ENCODE data around the gene MBD1.

MBD1 gene

GRCh38 chr18:50307738-50308470 is 26.6 kb upstream of the MBD1 start:
- TF ChIP-seq, protein P1, sequence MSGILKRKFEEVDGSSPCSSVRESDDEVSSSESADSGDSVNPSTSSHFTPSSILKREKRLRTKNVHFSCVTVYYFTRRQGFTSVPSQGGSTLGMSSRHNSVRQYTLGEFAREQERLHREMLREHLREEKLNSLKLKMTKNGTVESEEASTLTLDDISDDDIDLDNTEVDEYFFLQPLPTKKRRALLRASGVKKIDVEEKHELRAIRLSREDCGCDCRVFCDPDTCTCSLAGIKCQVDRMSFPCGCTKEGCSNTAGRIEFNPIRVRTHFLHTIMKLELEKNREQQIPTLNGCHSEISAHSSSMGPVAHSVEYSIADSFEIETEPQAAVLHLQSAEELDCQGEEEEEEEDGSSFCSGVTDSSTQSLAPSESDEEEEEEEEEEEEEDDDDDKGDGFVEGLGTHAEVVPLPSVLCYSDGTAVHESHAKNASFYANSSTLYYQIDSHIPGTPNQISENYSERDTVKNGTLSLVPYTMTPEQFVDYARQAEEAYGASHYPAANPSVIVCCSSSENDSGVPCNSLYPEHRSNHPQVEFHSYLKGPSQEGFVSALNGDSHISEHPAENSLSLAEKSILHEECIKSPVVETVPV (CRISPR knock-in tag; IDR thresholded peaks at IDR 0.05), result no peak
- no peak for TF ChIP-seq SNAI2 (CRISPR knock-in tag; IDR thresholded peaks at IDR 0.05)
- TF ChIP-seq CSDC2 (CRISPR knock-in tag; IDR thresholded peaks at IDR 0.05), result no peak
- no peak for TF ChIP-seq OSR1 (CRISPR knock-in tag; IDR thresholded peaks at IDR 0.05)
- TF ChIP-seq, protein P2, sequence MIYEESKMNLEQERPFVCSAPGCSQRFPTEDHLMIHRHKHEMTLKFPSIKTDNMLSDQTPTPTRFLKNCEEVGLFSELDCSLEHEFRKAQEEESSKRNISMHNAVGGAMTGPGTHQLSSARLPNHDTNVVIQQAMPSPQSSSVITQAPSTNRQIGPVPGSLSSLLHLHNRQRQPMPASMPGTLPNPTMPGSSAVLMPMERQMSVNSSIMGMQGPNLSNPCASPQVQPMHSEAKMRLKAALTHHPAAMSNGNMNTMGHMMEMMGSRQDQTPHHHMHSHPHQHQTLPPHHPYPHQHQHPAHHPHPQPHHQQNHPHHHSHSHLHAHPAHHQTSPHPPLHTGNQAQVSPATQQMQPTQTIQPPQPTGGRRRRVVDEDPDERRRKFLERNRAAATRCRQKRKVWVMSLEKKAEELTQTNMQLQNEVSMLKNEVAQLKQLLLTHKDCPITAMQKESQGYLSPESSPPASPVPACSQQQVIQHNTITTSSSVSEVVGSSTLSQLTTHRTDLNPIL (CRISPR knock-in tag; IDR thresholded peaks at IDR 0.05; ENCODE audit: low read depth), result no peak
- ATAC-seq, result peak; percentile 100

- peak; percentile 29; the same call in 2 of the 3 replicates for ATAC-seq
- TF ChIP-seq, protein P2 (CRISPR knock-in tag; IDR thresholded peaks at IDR 0.05; ENCODE audit: low read depth), result no peak
- TF ChIP-seq SNAI2 (CRISPR knock-in tag; IDR thresholded peaks at IDR 0.05) (no peak), ZFP3 (CRISPR knock-in tag; IDR thresholded peaks at IDR 0.05) (no peak), BACH2 (CRISPR knock-in tag; IDR thresholded peaks at IDR 0.05; ENCODE audit: borderline replicate concordance) (no peak), ZNF8 (CRISPR knock-in tag; IDR thresholded peaks at IDR 0.05) (no peak), ZFP30 (CRISPR knock-in tag; IDR thresholded peaks at IDR 0.05) (no peak), TCF4 (CRISPR knock-in tag; IDR thresholded peaks at IDR 0.05; ENCODE audit: borderline replicate concordance) (no peak), TSHZ2 (CRISPR knock-in tag; IDR thresholded peaks at IDR 0.05) (no peak), CSDC2 (CRISPR knock-in tag; IDR thresholded peaks at IDR 0.05) (no peak), ARNTL (CRISPR knock-in tag; IDR thresholded peaks at IDR 0.05; ENCODE audit: borderline replicate concordance, low read depth) (no peak), PPARA (CRISPR knock-in tag; IDR thresholded peaks at IDR 0.05; ENCODE audit: borderline replicate concordance) (no peak), RARB (CRISPR knock-in tag; IDR thresholded peaks at IDR 0.05) (no peak)
- TF ChIP-seq, protein P3, sequence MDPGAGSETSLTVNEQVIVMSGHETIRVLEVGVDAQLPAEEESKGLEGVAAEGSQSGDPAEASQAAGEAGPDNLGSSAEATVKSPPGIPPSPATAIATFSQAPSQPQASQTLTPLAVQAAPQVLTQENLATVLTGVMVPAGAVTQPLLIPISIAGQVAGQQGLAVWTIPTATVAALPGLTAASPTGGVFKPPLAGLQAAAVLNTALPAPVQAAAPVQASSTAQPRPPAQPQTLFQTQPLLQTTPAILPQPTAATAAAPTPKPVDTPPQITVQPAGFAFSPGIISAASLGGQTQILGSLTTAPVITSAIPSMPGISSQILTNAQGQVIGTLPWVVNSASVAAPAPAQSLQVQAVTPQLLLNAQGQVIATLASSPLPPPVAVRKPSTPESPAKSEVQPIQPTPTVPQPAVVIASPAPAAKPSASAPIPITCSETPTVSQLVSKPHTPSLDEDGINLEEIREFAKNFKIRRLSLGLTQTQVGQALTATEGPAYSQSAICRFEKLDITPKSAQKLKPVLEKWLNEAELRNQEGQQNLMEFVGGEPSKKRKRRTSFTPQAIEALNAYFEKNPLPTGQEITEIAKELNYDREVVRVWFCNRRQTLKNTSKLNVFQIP (CRISPR knock-in tag; IDR thresholded peaks at IDR 0.05; ENCODE audit: borderline replicate concordance, low read depth), result no peak
- TF ChIP-seq, protein P4, sequence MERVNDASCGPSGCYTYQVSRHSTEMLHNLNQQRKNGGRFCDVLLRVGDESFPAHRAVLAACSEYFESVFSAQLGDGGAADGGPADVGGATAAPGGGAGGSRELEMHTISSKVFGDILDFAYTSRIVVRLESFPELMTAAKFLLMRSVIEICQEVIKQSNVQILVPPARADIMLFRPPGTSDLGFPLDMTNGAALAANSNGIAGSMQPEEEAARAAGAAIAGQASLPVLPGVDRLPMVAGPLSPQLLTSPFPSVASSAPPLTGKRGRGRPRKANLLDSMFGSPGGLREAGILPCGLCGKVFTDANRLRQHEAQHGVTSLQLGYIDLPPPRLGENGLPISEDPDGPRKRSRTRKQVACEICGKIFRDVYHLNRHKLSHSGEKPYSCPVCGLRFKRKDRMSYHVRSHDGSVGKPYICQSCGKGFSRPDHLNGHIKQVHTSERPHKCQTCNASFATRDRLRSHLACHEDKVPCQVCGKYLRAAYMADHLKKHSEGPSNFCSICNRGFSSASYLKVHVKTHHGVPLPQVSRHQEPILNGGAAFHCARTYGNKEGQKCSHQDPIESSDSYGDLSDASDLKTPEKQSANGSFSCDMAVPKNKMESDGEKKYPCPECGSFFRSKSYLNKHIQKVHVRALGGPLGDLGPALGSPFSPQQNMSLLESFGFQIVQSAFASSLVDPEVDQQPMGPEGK (CRISPR knock-in tag; IDR thresholded peaks at IDR 0.05; ENCODE audit: borderline replicate concordance), result no peak
Observed at GRCh38 chr18:50307400-50307737, 26.0 kb upstream of the MBD1 start.

GRCh38 chr18:50306944-50307343 is 25.6 kb upstream of the MBD1 start:
- no peak for TF ChIP-seq ZNF8 (CRISPR knock-in tag; IDR thresholded peaks at IDR 0.05)
- ATAC-seq, result no peak

- no peak for ATAC-seq
- TF ChIP-seq, protein P1 (CRISPR knock-in tag; IDR thresholded peaks at IDR 0.05), result no peak
- TF ChIP-seq GLIS3 (CRISPR knock-in tag; IDR thresholded peaks at IDR 0.05), result no peak
- TF ChIP-seq ZC3H10 (CRISPR knock-in tag; IDR thresholded peaks at IDR 0.05), result no peak
- TF ChIP-seq TSHZ2 (CRISPR knock-in tag; IDR thresholded peaks at IDR 0.05), result no peak
- TF ChIP-seq ESRRG (CRISPR knock-in tag; IDR thresholded peaks at IDR 0.05), result no peak
Observed at GRCh38 chr18:50301074-50301473, 19.8 kb upstream of the MBD1 start.

Data from SK-N-SH treated with all-trans-retinoic acid at 6 μM for 48 hours (cell line).